Smooth muscle cell (in vitro differentiated cells): ENCODE results near the gene LMBR1. TPM values are rescaled to one million over a fixed set of nuclear protein-coding genes. Genes with fewer than 3 reads are reported as not detected.

Experiments
- DNase-seq: peaks from one replicate; lab custom pipeline; 2025; ENCODE audit not compliant: unreplicated experiment; lab: John Stamatoyannopoulos, UW
- H2AFZ ChIP-seq: fragments of 200-600 bp; sonication (generic); 2 replicates; pipeline ENCODE4 v1.6.0; 2016; ENCODE audit warnings: antibody characterized with exemption, low read depth, mild to moderate bottlenecking
- H3F3A ChIP-seq: fragments of 200-600 bp; sonication (generic); 2 replicates; pipeline ENCODE4 v1.6.0; 2017; ENCODE audit warnings: antibody characterized with exemption, low read depth
- H3K27ac ChIP-seq: fragments of 200-600 bp; sonication (generic); 2 replicates; pipeline ENCODE4 v1.5.1; 2016; ENCODE audit warnings: low read depth, mild to moderate bottlenecking
- H3K27me3 ChIP-seq: fragments of 200-600 bp; sonication (generic); 2 replicates; pipeline ENCODE4 v1.6.1; 2016; ENCODE audit warnings: low read depth, mild to moderate bottlenecking
- H3K36me3 ChIP-seq: fragments of 200-600 bp; sonication (generic); 2 replicates; pipeline ENCODE4 v1.5.1; 2016; ENCODE audit warnings: low read depth
- H3K4me1 ChIP-seq: fragments of 200-600 bp; sonication (generic); 2 replicates; pipeline ENCODE4 v1.5.1; 2016; ENCODE audit warnings: low read depth
- H3K4me2 ChIP-seq: fragments of 200-600 bp; sonication (generic); 2 replicates; pipeline ENCODE4 v1.6.0; 2016; ENCODE audit warnings: mild to moderate bottlenecking
- H3K4me3 ChIP-seq: fragments of 200-600 bp; sonication (generic); 2 replicates; pipeline ENCODE4 v1.5.1; 2016; ENCODE audit warnings: mild to moderate bottlenecking
- H3K79me2 ChIP-seq: fragments of 200-600 bp; sonication (generic); 2 replicates; pipeline ENCODE4 v1.6.0; 2016; ENCODE audit warnings: low read depth, mild to moderate bottlenecking
- H3K9ac ChIP-seq: fragments of 200-600 bp; sonication (generic); 2 replicates; pipeline ENCODE4 v1.6.0; 2016; ENCODE audit warnings: low read depth
- H3K9me3 ChIP-seq: fragments of 200-600 bp; sonication (generic); replicated peaks from 2 replicates; pipeline ENCODE4 v1.5.1; 2016; ENCODE audit warnings: low read depth
- H4K20me1 ChIP-seq: fragments of 200-600 bp; sonication (generic); 2 replicates; pipeline ENCODE4 v1.6.0; 2016; ENCODE audit warnings: low read depth
- WGBS: methylation state at CpG from one replicate; pipeline ENCODE4 v1.1.7; 2016; ENCODE audit warnings: low lambda C conversion rate; 5-methylcytosine and 5-hydroxymethylcytosine counted together
- polyA plus RNA-seq: library from polyadenylated mRNA; unstranded; fragments of >200 nt; fragmentation: Nextera tagmentation; extraction: Ambion mirVana; gene quantifications from 2 replicates; pipeline ENCODE4 v1.2.1, GENCODE V29; 2016
- total RNA-seq: library from RNA; depleted of rRNA; stranded (reverse); fragments of >200 nt; gene quantifications from 2 replicates; pipeline ENCODE4 v1.2.3, GENCODE V29; 2014
- TF ChIP-seq, protein P1 (sequence below): fragments of 200-600 bp; sonication (generic); IDR thresholded peaks from 2 replicates; pipeline ENCODE4 v1.5.1; 2017; ENCODE audit warnings: borderline replicate concordance, mild to moderate bottlenecking, antibody characterized with exemption; ENCODE audit not compliant: insufficient read depth, poor library complexity, severe bottlenecking

LMBR1 gene
- total and polyA plus RNA-seq, 2 experiments from 2014 or later, result 9.7 to 30.3 TPM

DNA sequence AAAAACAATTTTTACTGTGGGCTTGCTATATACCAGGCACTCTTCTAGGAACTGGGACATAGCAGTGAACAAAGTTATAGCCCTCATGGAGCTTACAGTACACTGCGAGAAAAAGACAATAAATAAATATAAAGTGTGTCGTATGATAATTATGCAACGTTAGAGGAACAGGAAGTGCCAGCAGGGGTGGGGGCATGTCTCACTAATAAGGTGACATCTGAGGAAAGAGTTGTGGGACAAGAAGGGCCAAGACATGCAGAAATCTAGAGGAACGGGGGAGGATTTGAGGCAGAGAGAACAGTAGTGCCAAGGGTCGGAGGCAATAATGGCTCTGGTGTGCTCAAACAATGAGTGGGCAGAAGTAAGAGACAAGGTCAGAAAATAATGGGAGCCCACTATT lies 52.8 kb downstream of the LMBR1 start:
- H3K27ac ChIP-seq, result no peak overlapping the region
- no peaks in the 10 kb centered on the region for H3K27me3 ChIP-seq
- WGBS, result 91% methylated on average over 5 of the region's 5 CpGs
- no peak for DNase-seq
- H3F3A ChIP-seq, result no peaks in the 10 kb centered on the region
- no peaks in the 10 kb centered on the region for H3K36me3 ChIP-seq
- H3K79me2 ChIP-seq, result peaks cover 20% of the 10 kb centered on the region
- TF ChIP-seq, protein P1, sequence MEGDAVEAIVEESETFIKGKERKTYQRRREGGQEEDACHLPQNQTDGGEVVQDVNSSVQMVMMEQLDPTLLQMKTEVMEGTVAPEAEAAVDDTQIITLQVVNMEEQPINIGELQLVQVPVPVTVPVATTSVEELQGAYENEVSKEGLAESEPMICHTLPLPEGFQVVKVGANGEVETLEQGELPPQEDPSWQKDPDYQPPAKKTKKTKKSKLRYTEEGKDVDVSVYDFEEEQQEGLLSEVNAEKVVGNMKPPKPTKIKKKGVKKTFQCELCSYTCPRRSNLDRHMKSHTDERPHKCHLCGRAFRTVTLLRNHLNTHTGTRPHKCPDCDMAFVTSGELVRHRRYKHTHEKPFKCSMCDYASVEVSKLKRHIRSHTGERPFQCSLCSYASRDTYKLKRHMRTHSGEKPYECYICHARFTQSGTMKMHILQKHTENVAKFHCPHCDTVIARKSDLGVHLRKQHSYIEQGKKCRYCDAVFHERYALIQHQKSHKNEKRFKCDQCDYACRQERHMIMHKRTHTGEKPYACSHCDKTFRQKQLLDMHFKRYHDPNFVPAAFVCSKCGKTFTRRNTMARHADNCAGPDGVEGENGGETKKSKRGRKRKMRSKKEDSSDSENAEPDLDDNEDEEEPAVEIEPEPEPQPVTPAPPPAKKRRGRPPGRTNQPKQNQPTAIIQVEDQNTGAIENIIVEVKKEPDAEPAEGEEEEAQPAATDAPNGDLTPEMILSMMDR, result no peak
- H2AFZ ChIP-seq, result no peak overlapping the region
- H4K20me1 ChIP-seq, result peaks cover 37% of the 10 kb centered on the region
- no peak overlapping the region for H3K9ac ChIP-seq
- H3K4me3 ChIP-seq, result no peak overlapping the region
- no peak overlapping the region for H3K4me2 ChIP-seq
- H3K4me1 ChIP-seq, result no peaks in the 10 kb centered on the region
- no peaks in the 10 kb centered on the region for H3K9me3 ChIP-seq

DNA sequence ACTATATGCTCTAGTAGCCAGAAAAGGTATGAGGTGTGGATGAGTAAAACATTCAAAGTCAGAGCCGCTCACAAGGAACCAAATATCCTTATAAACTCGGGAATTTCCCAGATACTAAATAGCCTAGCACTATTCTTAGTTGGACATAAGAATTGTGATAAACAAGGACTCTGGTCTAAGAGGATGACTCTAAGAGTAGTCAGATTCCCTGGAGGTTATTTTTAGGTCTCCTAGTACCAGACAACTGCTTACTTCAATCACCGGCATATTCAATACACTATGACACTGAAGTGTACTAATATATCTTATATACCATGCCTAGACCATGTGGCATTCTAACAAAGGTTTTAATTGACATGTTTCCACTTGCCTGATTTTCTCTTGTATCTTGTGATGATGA lies 56.5 kb downstream of the LMBR1 start:
- Histone ChIP-seq H3K79me2 (peaks cover 6% of the 10 kb centered on the region), H3K36me3 (peaks cover 7% of the 10 kb centered on the region), H3K27ac (no peak overlapping the region), H3K4me2 (no peak overlapping the region), H3F3A (no peaks in the 10 kb centered on the region), H3K4me3 (no peak overlapping the region), H2AFZ (no peak overlapping the region), H3K9ac (no peak overlapping the region), H3K9me3 (no peaks in the 10 kb centered on the region), H4K20me1 (peaks cover 14% of the 10 kb centered on the region), H3K4me1 (no peaks in the 10 kb centered on the region), H3K27me3 (no peaks in the 10 kb centered on the region)
- DNase-seq, result no peak
- TF ChIP-seq, protein P1, result no peak
- WGBS, result 79% methylated on average over 3 of the region's 3 CpGs

DNA sequence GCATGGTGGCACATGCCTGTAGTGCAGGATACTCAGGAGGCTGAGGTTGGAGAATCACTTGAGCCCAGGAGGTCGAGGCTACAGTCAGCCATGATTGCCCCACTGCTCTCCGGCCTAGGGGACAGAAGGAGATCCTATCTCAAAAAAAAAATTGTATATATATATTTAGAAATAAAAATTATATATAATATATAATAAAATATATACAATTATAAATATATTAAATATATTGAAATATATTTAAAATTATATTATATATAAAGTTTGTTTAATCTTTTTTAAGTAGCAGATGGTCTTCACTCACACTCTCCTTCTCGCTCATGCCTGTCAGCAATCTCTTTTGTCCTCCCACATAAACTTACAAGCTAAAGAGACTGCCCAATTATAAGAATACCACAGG lies 58.5 kb downstream of the LMBR1 start:
- H3K4me1 ChIP-seq, result no peaks in the 10 kb centered on the region
- H3K4me3 ChIP-seq, result no peak overlapping the region
- H3K4me2 ChIP-seq, result no peak overlapping the region
- H3K9ac ChIP-seq, result no peak overlapping the region
- DNase-seq, result no peak
- peaks cover 7% of the 10 kb centered on the region for H3K36me3 ChIP-seq
- peaks cover under 1% of the 10 kb centered on the region for H4K20me1 ChIP-seq
- no peaks in the 10 kb centered on the region for H3K9me3 ChIP-seq
- no peaks in the 10 kb centered on the region for H3K79me2 ChIP-seq
- TF ChIP-seq, protein P1, result no peak
- no peak overlapping the region for H3K27ac ChIP-seq
- 93% methylated on average over 3 of the region's 3 CpGs for WGBS
- no peaks in the 10 kb centered on the region for H3K27me3 ChIP-seq
- H2AFZ ChIP-seq, result no peak overlapping the region
- H3F3A ChIP-seq, result no peaks in the 10 kb centered on the region

DNA sequence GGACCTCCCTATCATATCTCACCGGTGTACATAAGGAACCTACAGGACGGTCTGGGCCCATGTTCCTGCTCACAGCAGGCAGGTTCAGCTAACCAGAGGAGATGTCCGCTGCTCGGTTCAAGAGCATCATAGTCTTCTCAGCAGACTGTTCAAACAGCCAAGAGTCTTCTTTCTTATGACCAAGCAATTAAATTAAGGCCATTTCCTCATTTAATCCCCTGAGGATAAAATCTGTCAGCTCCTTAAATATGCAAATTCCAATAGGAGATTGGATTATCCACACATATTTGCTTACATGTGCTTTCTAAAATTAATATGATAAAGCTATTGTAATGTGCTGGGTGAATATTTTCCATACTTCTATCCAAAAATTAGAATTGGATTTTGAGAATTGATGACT lies 59.7 kb downstream of the LMBR1 start:
- no peaks in the 10 kb centered on the region for H3K27me3 ChIP-seq
- H3K4me1 ChIP-seq, result no peaks in the 10 kb centered on the region
- H3K4me3 ChIP-seq, result no peak overlapping the region
- H4K20me1 ChIP-seq, result no peaks in the 10 kb centered on the region
- H3K9me3 ChIP-seq, result no peaks in the 10 kb centered on the region
- TF ChIP-seq, protein P1, result no peak
- no peak overlapping the region for H3K9ac ChIP-seq
- DNase-seq, result no peak
- H3K79me2 ChIP-seq, result no peaks in the 10 kb centered on the region
- WGBS, result 98% methylated on average over 4 of the region's 4 CpGs
- no peak overlapping the region for H2AFZ ChIP-seq
- H3K36me3 ChIP-seq, result peaks cover 7% of the 10 kb centered on the region
- no peak overlapping the region for H3K27ac ChIP-seq
- H3F3A ChIP-seq, result no peaks in the 10 kb centered on the region
- no peak overlapping the region for H3K4me2 ChIP-seq
